Stomach (tissue), 9 donors: ENCODE results near the gene IGSF9B. TPM values are rescaled to one million over a fixed set of nuclear protein-coding genes. Genes with fewer than 3 reads are reported as not detected.
A peak's percentile ranks its signal among the peaks of the same experiment; 100 is the strongest.

Source experiments
- DNase-seq, 2 donors: peaks; one replicate each; pipeline versions ENCODE4 v3.0.0 to v3.0.0-alpha.2; 2013 to 2019
- H3K27ac ChIP-seq, 5 donors: fragments of 200-600 bp in 4 of 5; sonication (generic) in 4 of 5; one replicate each; pipeline ENCODE4 v1.5.1; 2013 to 2019; ENCODE audit warnings: mild to moderate bottlenecking in 1 of 5, moderate library complexity in 1 of 5
- H3K27me3 ChIP-seq, 3 donors: fragments of 200-600 bp; sonication (generic); one replicate each; pipeline ENCODE4 v1.5.1; 2017 to 2019; ENCODE audit warnings: mixed run types in 1 of 3
- H3K36me3 ChIP-seq, 4 donors: fragments of 200-600 bp; sonication (generic); 1 replicate in 3 of 4; 2 replicates in 1 of 4; pipeline ENCODE4 v1.5.1; 2016 to 2019
- H3K4me1 ChIP-seq, 4 donors: fragments of 200-600 bp; sonication (generic); one replicate each; pipeline ENCODE4 v1.5.1; 2016 to 2019
- H3K4me3 ChIP-seq, 4 donors: fragments of 200-600 bp; sonication (generic) in 3 of 4; one replicate each; pipeline ENCODE4 v1.5.1; 2016 to 2019; ENCODE audit warnings: mild to moderate bottlenecking in 1 of 4
- H3K9me3 ChIP-seq, 4 donors: fragments of 200-600 bp; sonication (generic); one replicate each; pipeline ENCODE4 v1.5.1; 2016 to 2019
- EP300 ChIP-seq: sonication (generic); formaldehyde crosslinking; IDR thresholded peaks from one replicate; pipeline ENCODE4 v1.6.1; 2017; ENCODE audit warnings: antibody characterized with exemption
- POLR2A ChIP-seq, 4 donors: fragments of 450-650 bp; IDR thresholded peaks; one replicate each; pipeline ENCODE4 v1.6.1; 2016; ENCODE audit warnings: antibody characterized with exemption in 4 of 4, control low read depth in 2 of 4, mild to moderate bottlenecking in 1 of 4, moderate library complexity in 1 of 4
- POLR2AphosphoS5 ChIP-seq, 3 donors: sonication (generic); formaldehyde crosslinking; IDR thresholded peaks; one replicate each; pipeline ENCODE4 v1.6.1; 2016; ENCODE audit warnings: antibody characterized with exemption in 3 of 3
- WGBS, 5 donors: extraction: QIAGEN DNeasy Blood & Tissue Kit in 3 of 5; methylation state at CpG; one replicate each; pipeline versions ENCODE4 v1.1.5 to v1.1.7; 2013 to 2018; 5-methylcytosine and 5-hydroxymethylcytosine counted together
- intact Hi-C: fragments of 100-400 bp; cut with DNase I; formaldehyde crosslinking; loops from one replicate; pipeline ENCODE4 v1.15.1; 2023; ENCODE audit warnings: low total_unique reads
- polyA plus RNA-seq, 3 donors: library from polyadenylated mRNA; stranded (reverse); fragments of 200-250 nt; gene quantifications; one replicate each; pipeline ENCODE4 v1.2.3, GENCODE V29; 2013
- total RNA-seq, 5 donors: library from RNA; depleted of rRNA; stranded (reverse); fragments of >200 nt; gene quantifications; one replicate each; pipeline versions ENCODE4 v1.1.0 to v1.2.3, GENCODE V29; 2014 to 2016
- TF ChIP-seq, protein P1 (sequence below), 7 experiments: fragments of 450-650 bp in 4 of 7; fragments of 200-600 bp in 3 of 7; sonication (generic) in 3 of 7; IDR thresholded peaks; one replicate each; pipeline ENCODE4 v1.5.1; 2016 to 2019; ENCODE audit warnings: antibody characterized with exemption in 7 of 7, control low read depth in 2 of 7, mild to moderate bottlenecking in 1 of 7
- donor health status: healthy with polysubstance abuse.
- donor health status: Bipolar disorder and iron deficiency.
- donor health status: healthy.

IGSF9B gene
- total and polyA plus RNA-seq, 8 donors: 0.44 to 22.3 (median 4.6) TPM; not detected in 1

- TF ChIP-seq POLR2AphosphoS5 (IDR thresholded peaks at IDR 0.05) (no peak), POLR2A (IDR thresholded peaks at IDR 0.05) (no peak), EP300 (no peak)
- TF ChIP-seq, protein P1, sequence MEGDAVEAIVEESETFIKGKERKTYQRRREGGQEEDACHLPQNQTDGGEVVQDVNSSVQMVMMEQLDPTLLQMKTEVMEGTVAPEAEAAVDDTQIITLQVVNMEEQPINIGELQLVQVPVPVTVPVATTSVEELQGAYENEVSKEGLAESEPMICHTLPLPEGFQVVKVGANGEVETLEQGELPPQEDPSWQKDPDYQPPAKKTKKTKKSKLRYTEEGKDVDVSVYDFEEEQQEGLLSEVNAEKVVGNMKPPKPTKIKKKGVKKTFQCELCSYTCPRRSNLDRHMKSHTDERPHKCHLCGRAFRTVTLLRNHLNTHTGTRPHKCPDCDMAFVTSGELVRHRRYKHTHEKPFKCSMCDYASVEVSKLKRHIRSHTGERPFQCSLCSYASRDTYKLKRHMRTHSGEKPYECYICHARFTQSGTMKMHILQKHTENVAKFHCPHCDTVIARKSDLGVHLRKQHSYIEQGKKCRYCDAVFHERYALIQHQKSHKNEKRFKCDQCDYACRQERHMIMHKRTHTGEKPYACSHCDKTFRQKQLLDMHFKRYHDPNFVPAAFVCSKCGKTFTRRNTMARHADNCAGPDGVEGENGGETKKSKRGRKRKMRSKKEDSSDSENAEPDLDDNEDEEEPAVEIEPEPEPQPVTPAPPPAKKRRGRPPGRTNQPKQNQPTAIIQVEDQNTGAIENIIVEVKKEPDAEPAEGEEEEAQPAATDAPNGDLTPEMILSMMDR (IDR thresholded peaks at IDR 0.05): no peak
- no peak overlapping the region for H3K4me3 ChIP-seq
- H3K27me3 ChIP-seq: no peaks in the 10 kb centered on the region
- H3K36me3 ChIP-seq: peaks cover 0 to 47% (median 20%) of the 10 kb centered on the region in 4 donors
- WGBS, 5 donors: 14 to 33% (median 28%) methylated on average over 4 to 5 of the region's 5 CpGs
- H3K27ac ChIP-seq: peak overlapping the region in 1 of 5 donors; percentile 3
- DNase-seq: peak; percentile 30 to 52
- H3K4me1 ChIP-seq: peaks cover 12 to 17% (median 14%) of the 10 kb centered on the region in 4 donors
- no peaks in the 10 kb centered on the region for H3K9me3 ChIP-seq
- intact Hi-C loops: no loop called here
Measured at GRCh38 chr11:133928628-133929059, 28.1 kb downstream of the IGSF9B start.

GRCh38 chr11:133927690-133928627, 28.8 kb downstream of the IGSF9B start:
- Histone ChIP-seq H3K27me3 (no peaks in the 10 kb centered on the region), H3K4me3 (peak overlapping the region; percentile 21 to 41 (median 26)), H3K27ac (peak overlapping the region in 1 of 5 donors; percentile 3)

DNA sequence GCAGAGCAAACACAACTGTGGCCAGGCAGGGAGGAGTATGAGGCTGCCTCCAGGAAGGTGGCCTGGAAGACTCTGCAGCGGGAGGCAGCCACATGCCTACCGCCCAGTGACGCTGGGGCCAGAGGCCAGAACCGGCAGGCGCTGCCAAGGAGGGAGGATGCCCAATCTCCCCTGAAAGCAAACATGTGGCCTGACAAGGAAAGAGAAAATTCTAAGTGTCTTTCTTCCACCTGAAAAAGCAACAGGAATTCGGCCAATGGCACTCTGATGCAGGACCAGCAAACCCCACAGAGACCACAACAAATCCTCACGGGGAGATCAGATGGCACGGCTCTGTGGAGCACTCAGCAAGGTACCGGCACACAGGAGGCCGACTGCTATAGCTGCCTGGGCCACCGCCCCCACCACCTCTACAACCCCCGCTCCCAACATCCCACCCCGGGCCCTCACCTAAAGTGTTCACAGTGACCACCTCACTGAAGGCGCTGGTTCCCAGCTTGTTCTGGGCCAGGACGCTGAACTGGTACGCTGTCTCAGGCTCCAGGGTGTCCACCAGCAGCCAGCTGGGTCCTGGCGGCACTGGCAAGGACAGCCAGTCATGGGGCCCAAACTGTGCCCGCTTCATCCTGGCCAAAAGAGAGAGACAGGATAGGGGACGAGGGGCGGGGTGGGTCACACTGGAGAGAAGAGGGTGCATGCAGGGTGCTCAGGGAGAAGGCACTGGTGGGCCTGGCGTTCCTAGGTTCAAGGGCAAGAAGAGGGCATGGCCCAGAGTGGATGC, 30.1 kb downstream of the IGSF9B start:
- 85 to 89% (median 87%) methylated on average over 18 to 21 of the region's 21 CpGs for WGBS, 5 donors
- intact Hi-C loops: no loop called here
- TF ChIP-seq POLR2AphosphoS5 (IDR thresholded peaks at IDR 0.05) (no peak), EP300 (no peak), POLR2A (IDR thresholded peaks at IDR 0.05) (no peak)
- TF ChIP-seq, protein P1 (IDR thresholded peaks at IDR 0.05): no peak
- no peak for DNase-seq
- Histone ChIP-seq H3K36me3 (peaks cover 0 to 62% (median 25%) of the 10 kb centered on the region in 4 donors), H3K27me3 (no peaks in the 10 kb centered on the region), H3K4me1 (peaks cover 12 to 17% (median 14%) of the 10 kb centered on the region in 4 donors), H3K4me3 (no peak overlapping the region), H3K9me3 (no peaks in the 10 kb centered on the region), H3K27ac (no peak overlapping the region)

More at GRCh38 chr11:133927690-133928627, 28.8 kb downstream of the IGSF9B start:
- Histone ChIP-seq H3K4me1 (peaks cover 12 to 17% (median 14%) of the 10 kb centered on the region in 4 donors), H3K9me3 (no peaks in the 10 kb centered on the region), H3K36me3 (peaks cover 0 to 52% (median 20%) of the 10 kb centered on the region in 4 donors)
- peak; percentile 73 to 86 for DNase-seq
- intact Hi-C loops: no loop called here
- TF ChIP-seq, protein P1 (IDR thresholded peaks at IDR 0.05): peak in 5 of 7 experiments; percentile 82 to 89 (median 83)
- no peak for TF ChIP-seq POLR2AphosphoS5 (IDR thresholded peaks at IDR 0.05)
- 17 to 26% (median 20%) methylated on average over 23 to 36 of the region's 36 CpGs for WGBS, 5 donors

DNA sequence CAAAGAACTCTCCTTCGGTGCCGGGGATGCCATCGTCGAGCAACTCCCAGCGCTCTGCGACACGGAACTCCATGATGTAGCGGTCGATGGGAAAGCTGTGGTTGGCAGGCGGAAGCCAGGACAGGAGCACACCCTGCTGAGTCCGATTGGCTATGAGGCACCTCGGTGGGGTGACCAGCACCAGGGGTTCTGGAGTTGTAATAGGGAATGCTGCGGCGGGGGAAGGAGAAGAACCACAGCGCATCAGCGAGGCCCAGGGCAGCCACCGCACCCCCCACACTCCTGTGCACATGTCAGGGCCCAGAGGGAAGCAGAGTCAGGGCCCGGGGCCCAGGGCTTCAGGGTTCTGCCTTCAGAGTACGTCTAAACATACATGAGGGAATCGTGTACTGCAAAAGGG, 31.0 kb downstream of the IGSF9B start:
- TF ChIP-seq POLR2A (IDR thresholded peaks at IDR 0.05) (no peak), POLR2AphosphoS5 (IDR thresholded peaks at IDR 0.05) (no peak), EP300 (no peak)
- TF ChIP-seq, protein P1 (IDR thresholded peaks at IDR 0.05): no peak
- no peak overlapping the region for H3K4me3 ChIP-seq
- intact Hi-C loops: no loop called here
- H3K9me3 ChIP-seq: no peaks in the 10 kb centered on the region
- H3K27ac ChIP-seq: no peak overlapping the region
- peaks cover 12 to 17% (median 14%) of the 10 kb centered on the region in 4 donors for H3K4me1 ChIP-seq
- H3K36me3 ChIP-seq: peaks cover 0 to 64% (median 29%) of the 10 kb centered on the region in 4 donors
- no peaks in the 10 kb centered on the region for H3K27me3 ChIP-seq
- DNase-seq: no peak
- 91 to 95% (median 94%) methylated on average over 20 of the region's 20 CpGs for WGBS, 5 donors
